SK-N-SH (cell line): ENCODE results near the gene MYCT1.

ENCODE experiments used
- EP300 ChIP-seq, 2 experiments: IDR thresholded peaks; 2 replicates each; pipeline versions ENCODE4 v1.4.0 to v1.6.1; 2012; ENCODE audit warnings: borderline replicate concordance in 1 of 2, low read depth in 1 of 2, low read length in 1 of 2
- EZH2phosphoT487 ChIP-seq: fragments of 200-600 bp; sonication (generic); IDR thresholded peaks from 2 replicates; pipeline ENCODE4 v1.6.1; 2017; ENCODE audit warnings: low read depth, mixed run types, mild to moderate bottlenecking, antibody characterized with exemption, moderate library complexity, borderline replicate concordance
- POLR2AphosphoS5 ChIP-seq: IDR thresholded peaks from 2 replicates; pipeline ENCODE4 v1.6.1; 2012; ENCODE audit warnings: low read depth, low read length
- TAF1 ChIP-seq: IDR thresholded peaks from 2 replicates; pipeline ENCODE4 v1.6.1; 2012; ENCODE audit warnings: low read depth, mild to moderate bottlenecking, low read length, moderate library complexity, borderline replicate concordance
- TF ChIP-seq, protein P1 (sequence below): IDR thresholded peaks from 2 replicates; pipeline ENCODE4 v1.6.1; 2012; ENCODE audit warnings: mild to moderate bottlenecking, low read depth, low read length, moderate library complexity
- TF ChIP-seq, protein P2 (sequence below): fragments of 200-600 bp; sonication (generic); IDR thresholded peaks from 2 replicates; pipeline ENCODE4 v1.6.1; 2017; ENCODE audit warnings: antibody characterized with exemption, mild to moderate bottlenecking, moderate library complexity
- TF ChIP-seq, protein P3 (sequence below): IDR thresholded peaks from 2 replicates; pipeline ENCODE4 v1.4.0; 2012; ENCODE audit warnings: low read depth

DNA sequence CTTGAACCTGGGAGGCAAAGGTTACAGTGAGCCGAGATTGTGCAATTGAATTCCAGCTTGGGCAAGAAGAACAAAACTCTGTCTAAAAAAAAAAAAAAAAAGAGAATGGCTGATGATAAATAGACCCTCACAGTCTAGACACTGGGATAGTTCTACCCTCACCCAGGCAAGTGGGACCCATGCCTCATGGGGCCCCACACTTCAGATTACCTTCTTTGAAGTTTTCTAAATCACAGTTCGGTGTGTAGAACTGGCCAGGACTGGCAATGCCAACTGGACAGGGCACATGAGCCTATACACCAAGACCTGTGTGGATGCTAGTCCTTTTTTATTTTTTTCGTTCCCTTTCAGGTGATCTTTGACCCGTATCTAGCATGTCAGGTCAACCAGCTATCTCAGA is 28.6 kb downstream of the MYCT1 start:
- no peak for TF ChIP-seq EZH2phosphoT487
- no peak for TF ChIP-seq POLR2AphosphoS5
- TF ChIP-seq, protein P1, sequence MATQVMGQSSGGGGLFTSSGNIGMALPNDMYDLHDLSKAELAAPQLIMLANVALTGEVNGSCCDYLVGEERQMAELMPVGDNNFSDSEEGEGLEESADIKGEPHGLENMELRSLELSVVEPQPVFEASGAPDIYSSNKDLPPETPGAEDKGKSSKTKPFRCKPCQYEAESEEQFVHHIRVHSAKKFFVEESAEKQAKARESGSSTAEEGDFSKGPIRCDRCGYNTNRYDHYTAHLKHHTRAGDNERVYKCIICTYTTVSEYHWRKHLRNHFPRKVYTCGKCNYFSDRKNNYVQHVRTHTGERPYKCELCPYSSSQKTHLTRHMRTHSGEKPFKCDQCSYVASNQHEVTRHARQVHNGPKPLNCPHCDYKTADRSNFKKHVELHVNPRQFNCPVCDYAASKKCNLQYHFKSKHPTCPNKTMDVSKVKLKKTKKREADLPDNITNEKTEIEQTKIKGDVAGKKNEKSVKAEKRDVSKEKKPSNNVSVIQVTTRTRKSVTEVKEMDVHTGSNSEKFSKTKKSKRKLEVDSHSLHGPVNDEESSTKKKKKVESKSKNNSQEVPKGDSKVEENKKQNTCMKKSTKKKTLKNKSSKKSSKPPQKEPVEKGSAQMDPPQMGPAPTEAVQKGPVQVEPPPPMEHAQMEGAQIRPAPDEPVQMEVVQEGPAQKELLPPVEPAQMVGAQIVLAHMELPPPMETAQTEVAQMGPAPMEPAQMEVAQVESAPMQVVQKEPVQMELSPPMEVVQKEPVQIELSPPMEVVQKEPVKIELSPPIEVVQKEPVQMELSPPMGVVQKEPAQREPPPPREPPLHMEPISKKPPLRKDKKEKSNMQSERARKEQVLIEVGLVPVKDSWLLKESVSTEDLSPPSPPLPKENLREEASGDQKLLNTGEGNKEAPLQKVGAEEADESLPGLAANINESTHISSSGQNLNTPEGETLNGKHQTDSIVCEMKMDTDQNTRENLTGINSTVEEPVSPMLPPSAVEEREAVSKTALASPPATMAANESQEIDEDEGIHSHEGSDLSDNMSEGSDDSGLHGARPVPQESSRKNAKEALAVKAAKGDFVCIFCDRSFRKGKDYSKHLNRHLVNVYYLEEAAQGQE, result no peak
- TF ChIP-seq, protein P2, sequence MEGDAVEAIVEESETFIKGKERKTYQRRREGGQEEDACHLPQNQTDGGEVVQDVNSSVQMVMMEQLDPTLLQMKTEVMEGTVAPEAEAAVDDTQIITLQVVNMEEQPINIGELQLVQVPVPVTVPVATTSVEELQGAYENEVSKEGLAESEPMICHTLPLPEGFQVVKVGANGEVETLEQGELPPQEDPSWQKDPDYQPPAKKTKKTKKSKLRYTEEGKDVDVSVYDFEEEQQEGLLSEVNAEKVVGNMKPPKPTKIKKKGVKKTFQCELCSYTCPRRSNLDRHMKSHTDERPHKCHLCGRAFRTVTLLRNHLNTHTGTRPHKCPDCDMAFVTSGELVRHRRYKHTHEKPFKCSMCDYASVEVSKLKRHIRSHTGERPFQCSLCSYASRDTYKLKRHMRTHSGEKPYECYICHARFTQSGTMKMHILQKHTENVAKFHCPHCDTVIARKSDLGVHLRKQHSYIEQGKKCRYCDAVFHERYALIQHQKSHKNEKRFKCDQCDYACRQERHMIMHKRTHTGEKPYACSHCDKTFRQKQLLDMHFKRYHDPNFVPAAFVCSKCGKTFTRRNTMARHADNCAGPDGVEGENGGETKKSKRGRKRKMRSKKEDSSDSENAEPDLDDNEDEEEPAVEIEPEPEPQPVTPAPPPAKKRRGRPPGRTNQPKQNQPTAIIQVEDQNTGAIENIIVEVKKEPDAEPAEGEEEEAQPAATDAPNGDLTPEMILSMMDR, result no peak
- TF ChIP-seq TAF1, result no peak
- TF ChIP-seq, protein P3, sequence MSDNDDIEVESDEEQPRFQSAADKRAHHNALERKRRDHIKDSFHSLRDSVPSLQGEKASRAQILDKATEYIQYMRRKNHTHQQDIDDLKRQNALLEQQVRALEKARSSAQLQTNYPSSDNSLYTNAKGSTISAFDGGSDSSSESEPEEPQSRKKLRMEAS, result no peak
- TF ChIP-seq EP300 (IDR thresholded peaks at IDR 0.05; ENCODE audit: borderline replicate concordance in 1 of 2, low read depth in 1 of 2, low read length in 1 of 2), result no peak
